HepG2 (cell line): ENCODE measurements around the gene UTP15. TPM values are rescaled to one million over a fixed set of nuclear protein-coding genes. Genes with fewer than 3 reads are reported as not detected.

Source experiments
- DPF2 ChIP-seq: sonication (generic); formaldehyde crosslinking; IDR thresholded peaks from 2 replicates; pipeline ENCODE4 v1.4.0; 2020; ENCODE audit warnings: mild to moderate bottlenecking, low read depth, missing genetic modification reagents, borderline replicate concordance
- FOXA3 ChIP-seq: IDR thresholded peaks from 2 replicates; pipeline ENCODE4 v1.6.1; 2016; ENCODE audit warnings: missing genetic modification reagents, missing compliant biosample characterization
- GABPB1 ChIP-seq: IDR thresholded peaks from 2 replicates; pipeline ENCODE4 v1.6.1; 2016; ENCODE audit warnings: mild to moderate bottlenecking, missing genetic modification reagents, moderate library complexity, missing compliant biosample characterization
- GATA4 ChIP-seq: sonication (generic); IDR thresholded peaks from 2 replicates; pipeline ENCODE4 v1.6.1; 2016; ENCODE audit warnings: antibody characterized with exemption, low read depth, borderline replicate concordance
- JARID2 ChIP-seq: sonication (generic); formaldehyde crosslinking; IDR thresholded peaks from 2 replicates; pipeline ENCODE4 v1.8.1; 2023; ENCODE audit warnings: missing genetic modification reagents, inconsistent platforms; ENCODE audit not compliant: insufficient replicate concordance
- JUN ChIP-seq: sonication (generic); formaldehyde crosslinking; IDR thresholded peaks from 2 replicates; pipeline ENCODE4 v1.4.0; 2020; ENCODE audit warnings: mild to moderate bottlenecking, missing genetic modification reagents
- NCOA1 ChIP-seq: sonication (generic); formaldehyde crosslinking; IDR thresholded peaks from 2 replicates; pipeline ENCODE4 v1.9.0; 2021; ENCODE audit warnings: missing genetic modification reagents
- NCOR1 ChIP-seq: fragments of 200-600 bp; sonication (generic); IDR thresholded peaks from 2 replicates; pipeline ENCODE4 v1.7.0; 2017; ENCODE audit warnings: antibody characterized with exemption, low read length, borderline replicate concordance
- NFIB ChIP-seq: sonication (generic); formaldehyde crosslinking; IDR thresholded peaks from 2 replicates; pipeline ENCODE4 v1.9.0; 2021; ENCODE audit warnings: missing genetic modification reagents, mild to moderate bottlenecking, borderline replicate concordance
- POLR2G ChIP-seq: fragments of 200-400 bp; formaldehyde crosslinking; IDR thresholded peaks from 2 replicates; pipeline ENCODE4 v1.6.1; 2018; ENCODE audit warnings: mild to moderate bottlenecking, low read depth, low read length, moderate library complexity
- PTBP1 ChIP-seq: fragments of 200-400 bp; formaldehyde crosslinking; IDR thresholded peaks from 2 replicates; pipeline ENCODE4 v1.6.1; 2018; ENCODE audit warnings: low read length, low read depth; ENCODE audit not compliant: poor library complexity, severe bottlenecking
- REPIN1 ChIP-seq: sonication (generic); formaldehyde crosslinking; IDR thresholded peaks from 2 replicates; pipeline ENCODE4 v1.8.0; 2022; ENCODE audit warnings: missing genetic modification reagents, low read depth, mild to moderate bottlenecking, borderline replicate concordance
- RFXANK ChIP-seq: IDR thresholded peaks from 2 replicates; pipeline ENCODE4 v1.6.1; 2016
- YEATS2 ChIP-seq: sonication (generic); formaldehyde crosslinking; IDR thresholded peaks from 2 replicates; pipeline ENCODE4 v1.4.0; 2020; ENCODE audit warnings: missing genetic modification reagents, borderline replicate concordance
- ZNF331 ChIP-seq: sonication (generic); formaldehyde crosslinking; IDR thresholded peaks from 2 replicates; pipeline ENCODE4 v1.4.0; 2020; ENCODE audit warnings: missing genetic modification reagents
- ZNF562 ChIP-seq: sonication (generic); formaldehyde crosslinking; IDR thresholded peaks from 2 replicates; pipeline ENCODE4 v1.8.0; 2022; ENCODE audit warnings: missing genetic modification reagents, borderline replicate concordance
- polyA plus RNA-seq, 8 experiments: library from polyadenylated mRNA; depleted of rRNA in 3 of 8; stranded (reverse) in 7 of 8; unstranded in 1 of 8; fragments of >200 nt; fragmentation: Illumina TruSeq in 4 of 8; extraction: Trizol in 4 of 8; gene quantifications; 2 replicates each; pipeline versions ENCODE4 v1.2.1 to v1.2.3, GENCODE V29; 2011 to 2016; ENCODE audit warnings: low read depth in 4 of 8, missing spikeins in 1 of 8, mixed read lengths in 1 of 8; ENCODE audit not compliant: insufficient read depth in 1 of 8
- total RNA-seq, 5 experiments: library from RNA; depleted of rRNA; stranded (reverse); fragments of >200 nt; fragmentation: Illumina TruSeq; extraction: Trizol; gene quantifications; 2 replicates each; pipeline ENCODE4 v1.2.3, GENCODE V29; 2016; ENCODE audit warnings: low read depth in 1 of 5
- TF ChIP-seq, protein P1 (sequence below): sonication (generic); formaldehyde crosslinking; IDR thresholded peaks from 2 replicates; pipeline ENCODE4 v1.9.0; 2022; ENCODE audit warnings: low read depth, missing genetic modification reagents
- TF ChIP-seq, protein P2 (sequence below): sonication (generic); formaldehyde crosslinking; IDR thresholded peaks from 2 replicates; pipeline ENCODE4 v1.5.0; 2020; ENCODE audit warnings: mild to moderate bottlenecking, missing genetic modification reagents
- TF ChIP-seq, protein P3 (sequence below): sonication (generic); formaldehyde crosslinking; conservative IDR thresholded peaks from 2 replicates; pipeline ENCODE4 v1.4.0; 2020; ENCODE audit warnings: missing genetic modification reagents
- TF ChIP-seq, protein P4 (sequence below): sonication (generic); formaldehyde crosslinking; IDR thresholded peaks from 2 replicates; pipeline ENCODE4 v1.5.1; 2020; ENCODE audit warnings: missing genetic modification reagents, mild to moderate bottlenecking, borderline replicate concordance

UTP15 gene
- total and polyA plus RNA-seq, 2 of the 13 experiments (the other 11 are each of a cell fraction or from before 2014, with no cell fraction given): 7.3 to 35.8 TPM

DNA sequence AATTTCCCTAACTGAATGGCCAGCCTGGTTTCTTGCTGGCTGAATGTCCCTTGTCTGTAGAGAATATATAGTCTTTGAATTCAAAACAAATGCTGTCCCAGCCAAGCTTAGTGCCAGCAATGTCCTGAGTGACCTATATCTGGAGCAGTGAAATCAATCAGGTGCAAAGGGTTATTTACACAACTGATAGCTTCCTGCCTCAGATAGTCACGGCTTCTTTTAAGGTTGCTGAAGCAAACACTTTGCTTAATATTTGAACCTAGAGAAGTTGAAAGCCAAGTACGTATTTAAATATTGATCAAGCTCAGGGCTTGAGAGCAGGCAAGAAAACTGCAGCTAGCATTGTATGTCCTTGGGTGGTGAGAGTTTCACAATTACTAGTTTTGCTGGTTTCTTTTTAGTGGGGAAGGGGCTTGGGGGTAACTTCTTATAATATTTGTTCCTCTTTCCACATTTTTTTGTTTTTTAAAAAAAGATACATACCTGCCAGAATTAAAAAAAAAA lies 58.4 kb downstream of the UTP15 start (continued):
- TF ChIP-seq, protein P1, sequence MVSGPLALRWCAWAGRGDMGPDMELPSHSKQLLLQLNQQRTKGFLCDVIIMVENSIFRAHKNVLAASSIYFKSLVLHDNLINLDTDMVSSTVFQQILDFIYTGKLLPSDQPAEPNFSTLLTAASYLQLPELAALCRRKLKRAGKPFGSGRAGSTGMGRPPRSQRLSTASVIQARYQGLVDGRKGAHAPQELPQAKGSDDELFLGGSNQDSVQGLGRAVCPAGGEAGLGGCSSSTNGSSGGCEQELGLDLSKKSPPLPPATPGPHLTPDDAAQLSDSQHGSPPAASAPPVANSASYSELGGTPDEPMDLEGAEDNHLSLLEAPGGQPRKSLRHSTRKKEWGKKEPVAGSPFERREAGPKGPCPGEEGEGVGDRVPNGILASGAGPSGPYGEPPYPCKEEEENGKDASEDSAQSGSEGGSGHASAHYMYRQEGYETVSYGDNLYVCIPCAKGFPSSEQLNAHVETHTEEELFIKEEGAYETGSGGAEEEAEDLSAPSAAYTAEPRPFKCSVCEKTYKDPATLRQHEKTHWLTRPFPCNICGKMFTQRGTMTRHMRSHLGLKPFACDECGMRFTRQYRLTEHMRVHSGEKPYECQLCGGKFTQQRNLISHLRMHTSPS (CRISPR knock-in tag): peak; percentile 67; the same call in 1 of the 2 replicates
- TF ChIP-seq ZNF331 (CRISPR knock-in tag) (peak; percentile 91), JUN (CRISPR knock-in tag) (peak; percentile 54; the same call in 1 of the 2 replicates), FOXA3 (CRISPR knock-in tag) (peak; percentile 99), RFXANK (CRISPR knock-in tag) (no peak; the same call in 1 of the 2 replicates), PTBP1 (no peak), NFIB (CRISPR knock-in tag) (no peak), GABPB1 (0 out of 2 replicates have a peak, but pooled peaks have one; percentile 19), DPF2 (CRISPR knock-in tag) (peak; percentile 91), ZNF562 (no peak), GATA4 (peak; percentile 92; the same call in 1 of the 2 replicates), NCOA1 (peak; percentile 71), POLR2G (no peak), JARID2 (CRISPR knock-in tag) (no peak), NCOR1 (peak; percentile 99), REPIN1 (0 out of 2 replicates have a peak, but pooled peaks have one; percentile 53), YEATS2 (CRISPR knock-in tag) (peak; percentile 52; the same call in 1 of the 2 replicates)
- TF ChIP-seq, protein P2, sequence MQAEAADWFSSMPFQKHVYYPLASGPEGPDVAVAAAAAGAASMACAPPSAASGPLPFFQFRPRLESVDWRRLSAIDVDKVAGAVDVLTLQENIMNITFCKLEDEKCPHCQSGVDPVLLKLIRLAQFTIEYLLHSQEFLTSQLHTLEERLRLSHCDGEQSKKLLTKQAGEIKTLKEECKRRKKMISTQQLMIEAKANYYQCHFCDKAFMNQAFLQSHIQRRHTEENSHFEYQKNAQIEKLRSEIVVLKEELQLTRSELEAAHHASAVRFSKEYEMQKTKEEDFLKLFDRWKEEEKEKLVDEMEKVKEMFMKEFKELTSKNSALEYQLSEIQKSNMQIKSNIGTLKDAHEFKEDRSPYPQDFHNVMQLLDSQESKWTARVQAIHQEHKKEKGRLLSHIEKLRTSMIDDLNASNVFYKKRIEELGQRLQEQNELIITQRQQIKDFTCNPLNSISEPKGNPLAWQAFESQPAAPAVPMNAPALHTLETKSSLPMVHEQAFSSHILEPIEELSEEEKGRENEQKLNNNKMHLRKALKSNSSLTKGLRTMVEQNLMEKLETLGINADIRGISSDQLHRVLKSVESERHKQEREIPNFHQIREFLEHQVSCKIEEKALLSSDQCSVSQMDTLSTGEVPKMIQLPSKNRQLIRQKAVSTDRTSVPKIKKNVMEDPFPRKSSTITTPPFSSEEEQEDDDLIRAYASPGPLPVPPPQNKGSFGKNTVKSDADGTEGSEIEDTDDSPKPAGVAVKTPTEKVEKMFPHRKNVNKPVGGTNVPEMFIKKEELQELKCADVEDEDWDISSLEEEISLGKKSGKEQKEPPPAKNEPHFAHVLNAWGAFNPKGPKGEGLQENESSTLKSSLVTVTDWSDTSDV (CRISPR knock-in tag): no peak
- TF ChIP-seq, protein P3, sequence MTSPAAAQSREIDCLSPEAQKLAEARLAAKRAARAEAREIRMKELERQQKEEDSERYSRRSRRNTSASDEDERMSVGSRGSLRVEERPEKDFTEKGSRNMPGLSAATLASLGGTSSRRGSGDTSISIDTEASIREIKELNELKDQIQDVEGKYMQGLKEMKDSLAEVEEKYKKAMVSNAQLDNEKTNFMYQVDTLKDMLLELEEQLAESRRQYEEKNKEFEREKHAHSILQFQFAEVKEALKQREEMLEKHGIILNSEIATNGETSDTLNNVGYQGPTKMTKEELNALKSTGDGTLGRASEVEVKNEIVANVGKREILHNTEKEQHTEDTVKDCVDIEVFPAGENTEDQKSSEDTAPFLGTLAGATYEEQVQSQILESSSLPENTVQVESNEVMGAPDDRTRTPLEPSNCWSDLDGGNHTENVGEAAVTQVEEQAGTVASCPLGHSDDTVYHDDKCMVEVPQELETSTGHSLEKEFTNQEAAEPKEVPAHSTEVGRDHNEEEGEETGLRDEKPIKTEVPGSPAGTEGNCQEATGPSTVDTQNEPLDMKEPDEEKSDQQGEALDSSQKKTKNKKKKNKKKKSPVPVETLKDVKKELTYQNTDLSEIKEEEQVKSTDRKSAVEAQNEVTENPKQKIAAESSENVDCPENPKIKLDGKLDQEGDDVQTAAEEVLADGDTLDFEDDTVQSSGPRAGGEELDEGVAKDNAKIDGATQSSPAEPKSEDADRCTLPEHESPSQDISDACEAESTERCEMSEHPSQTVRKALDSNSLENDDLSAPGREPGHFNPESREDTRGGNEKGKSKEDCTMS (CRISPR knock-in tag): no peak
- TF ChIP-seq, protein P4, sequence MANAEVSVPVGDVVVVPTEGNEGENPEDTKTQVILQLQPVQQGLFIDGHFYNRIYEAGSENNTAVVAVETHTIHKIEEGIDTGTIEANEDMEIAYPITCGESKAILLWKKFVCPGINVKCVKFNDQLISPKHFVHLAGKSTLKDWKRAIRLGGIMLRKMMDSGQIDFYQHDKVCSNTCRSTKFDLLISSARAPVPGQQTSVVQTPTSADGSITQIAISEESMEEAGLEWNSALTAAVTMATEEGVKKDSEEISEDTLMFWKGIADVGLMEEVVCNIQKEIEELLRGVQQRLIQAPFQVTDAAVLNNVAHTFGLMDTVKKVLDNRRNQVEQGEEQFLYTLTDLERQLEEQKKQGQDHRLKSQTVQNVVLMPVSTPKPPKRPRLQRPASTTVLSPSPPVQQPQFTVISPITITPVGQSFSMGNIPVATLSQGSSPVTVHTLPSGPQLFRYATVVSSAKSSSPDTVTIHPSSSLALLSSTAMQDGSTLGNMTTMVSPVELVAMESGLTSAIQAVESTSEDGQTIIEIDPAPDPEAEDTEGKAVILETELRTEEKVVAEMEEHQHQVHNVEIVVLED (CRISPR knock-in tag): no peak; the same call in 1 of the 2 replicates
